GM13977 (cell line): ENCODE results near the gene CA7.

Experiments used
- DNase-seq: peaks from one replicate; pipeline ENCODE4 v3.0.0; 2012; ENCODE audit warnings: low spot score
- in situ Hi-C: fragments of 300-500 bp; cut with MboI; formaldehyde crosslinking; loops from one replicate; pipeline ENCODE4 v1.12.0; 2022; ENCODE audit warnings: low sequenced_read_pairs, low pct_unique_long_range_greater_than_20kb, mixed read lengths, inconsistent platforms; ENCODE audit not compliant: unreplicated experiment
- TF ChIP-seq, protein P1 (sequence below): IDR thresholded peaks from 2 replicates; pipeline ENCODE4 v1.5.1; 2012; ENCODE audit warnings: mild to moderate bottlenecking, control low read depth; ENCODE audit not compliant: insufficient read depth; ENCODE audit errors: extremely low read depth, missing control alignments

Gene CA7

DNA sequence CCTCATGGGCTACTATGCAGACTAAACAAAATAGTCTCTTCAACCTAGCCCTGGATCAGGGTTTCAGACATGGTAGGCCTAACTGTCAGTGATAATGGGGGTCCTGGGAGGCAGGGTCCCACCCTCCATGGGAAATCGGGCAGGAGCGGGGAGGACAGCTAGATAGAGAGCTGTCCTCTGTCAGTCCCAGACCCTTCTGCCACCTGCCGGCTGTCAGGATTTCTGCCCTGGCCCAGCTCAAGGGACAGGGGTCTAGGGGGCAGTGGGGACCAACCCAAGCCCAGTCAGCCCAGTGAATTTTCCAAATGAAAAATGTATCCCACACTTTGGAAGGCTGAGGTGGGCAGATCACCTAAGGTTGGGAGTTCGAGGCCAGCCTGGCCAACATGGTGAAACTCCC lies 5.3 kb downstream of the CA7 start:
- DNase-seq = no peak
- in situ Hi-C loops = no loop called here
- TF ChIP-seq, protein P1, sequence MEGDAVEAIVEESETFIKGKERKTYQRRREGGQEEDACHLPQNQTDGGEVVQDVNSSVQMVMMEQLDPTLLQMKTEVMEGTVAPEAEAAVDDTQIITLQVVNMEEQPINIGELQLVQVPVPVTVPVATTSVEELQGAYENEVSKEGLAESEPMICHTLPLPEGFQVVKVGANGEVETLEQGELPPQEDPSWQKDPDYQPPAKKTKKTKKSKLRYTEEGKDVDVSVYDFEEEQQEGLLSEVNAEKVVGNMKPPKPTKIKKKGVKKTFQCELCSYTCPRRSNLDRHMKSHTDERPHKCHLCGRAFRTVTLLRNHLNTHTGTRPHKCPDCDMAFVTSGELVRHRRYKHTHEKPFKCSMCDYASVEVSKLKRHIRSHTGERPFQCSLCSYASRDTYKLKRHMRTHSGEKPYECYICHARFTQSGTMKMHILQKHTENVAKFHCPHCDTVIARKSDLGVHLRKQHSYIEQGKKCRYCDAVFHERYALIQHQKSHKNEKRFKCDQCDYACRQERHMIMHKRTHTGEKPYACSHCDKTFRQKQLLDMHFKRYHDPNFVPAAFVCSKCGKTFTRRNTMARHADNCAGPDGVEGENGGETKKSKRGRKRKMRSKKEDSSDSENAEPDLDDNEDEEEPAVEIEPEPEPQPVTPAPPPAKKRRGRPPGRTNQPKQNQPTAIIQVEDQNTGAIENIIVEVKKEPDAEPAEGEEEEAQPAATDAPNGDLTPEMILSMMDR = no peak

DNA sequence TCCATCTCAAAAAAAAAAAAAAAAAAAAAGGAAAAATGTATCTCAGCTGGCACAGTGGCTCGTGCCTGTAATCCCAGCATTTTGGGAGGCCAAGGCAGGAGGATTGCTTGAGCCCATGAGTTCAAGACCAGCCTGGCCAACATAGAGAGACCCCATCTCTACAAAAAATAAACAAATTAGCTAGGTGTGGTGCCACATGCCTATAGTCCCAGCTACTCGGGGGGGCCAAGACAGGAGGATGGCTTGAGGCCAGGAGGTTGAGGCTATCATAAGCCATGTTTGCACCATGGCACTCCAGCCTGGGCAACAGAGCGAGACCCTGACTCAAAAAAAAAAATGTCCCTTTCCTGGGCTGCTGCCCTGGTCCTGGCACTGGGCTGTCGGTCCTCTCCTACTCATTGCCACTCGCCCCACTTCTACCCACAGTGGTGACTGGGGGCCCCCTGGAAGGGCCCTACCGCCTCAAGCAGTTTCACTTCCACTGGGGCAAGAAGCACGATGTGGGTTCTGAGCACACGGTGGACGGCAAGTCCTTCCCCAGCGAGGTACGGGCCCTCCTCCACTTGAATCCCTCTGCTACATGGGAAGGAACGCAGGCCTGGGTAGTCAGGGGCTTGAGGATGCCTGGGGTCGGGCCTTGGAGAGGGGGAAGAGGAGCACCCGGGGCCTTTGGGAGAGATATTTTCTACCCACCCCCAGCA lies 6.1 kb downstream of the CA7 start:
- in situ Hi-C loops = loop anchor here (25.0 kb wide), 1 partner anchor 438 kb away; no protein-coding TSS in a partner anchor
- TF ChIP-seq, protein P1 = no peak
- DNase-seq = no peak

DNA sequence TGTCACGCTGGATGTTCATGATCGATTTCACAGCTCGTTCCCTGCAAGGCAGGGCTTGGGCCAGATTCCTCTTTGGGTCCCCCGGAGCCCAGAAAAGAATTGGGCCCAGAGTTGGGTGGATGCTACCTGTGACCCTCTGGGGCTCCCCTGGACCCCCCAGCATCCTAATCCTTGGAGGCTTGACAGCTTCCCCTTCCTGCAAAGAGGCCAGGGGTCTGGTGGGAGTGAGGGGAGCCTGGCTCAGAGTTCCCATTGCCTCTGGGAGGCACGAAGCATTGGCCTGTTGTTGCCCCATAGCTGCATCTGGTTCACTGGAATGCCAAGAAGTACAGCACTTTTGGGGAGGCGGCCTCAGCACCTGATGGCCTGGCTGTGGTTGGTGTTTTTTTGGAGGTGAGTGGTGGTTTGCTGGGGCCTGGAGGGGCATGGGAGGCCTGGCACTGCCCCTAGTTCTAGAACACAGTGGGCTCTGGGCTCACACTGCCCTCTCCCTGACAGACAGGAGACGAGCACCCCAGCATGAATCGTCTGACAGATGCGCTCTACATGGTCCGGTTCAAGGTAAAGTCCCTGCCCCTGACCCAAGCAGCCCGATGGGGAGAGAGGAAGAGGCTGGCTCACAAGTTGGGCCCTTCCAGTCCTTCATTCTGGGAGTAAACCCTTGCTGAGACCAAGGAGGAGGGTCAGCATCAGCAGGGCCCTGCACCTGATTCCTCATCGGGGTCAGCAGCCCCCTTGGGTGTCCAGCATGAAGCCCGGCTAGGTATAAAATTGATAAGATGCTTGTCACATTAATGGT lies 7.2 kb downstream of the CA7 start:
- DNase-seq = no peak
- TF ChIP-seq, protein P1 = no peak
- in situ Hi-C loops = loop anchor here (25.0 kb wide), 1 partner anchor 439 kb away; no protein-coding TSS in a partner anchor

DNA sequence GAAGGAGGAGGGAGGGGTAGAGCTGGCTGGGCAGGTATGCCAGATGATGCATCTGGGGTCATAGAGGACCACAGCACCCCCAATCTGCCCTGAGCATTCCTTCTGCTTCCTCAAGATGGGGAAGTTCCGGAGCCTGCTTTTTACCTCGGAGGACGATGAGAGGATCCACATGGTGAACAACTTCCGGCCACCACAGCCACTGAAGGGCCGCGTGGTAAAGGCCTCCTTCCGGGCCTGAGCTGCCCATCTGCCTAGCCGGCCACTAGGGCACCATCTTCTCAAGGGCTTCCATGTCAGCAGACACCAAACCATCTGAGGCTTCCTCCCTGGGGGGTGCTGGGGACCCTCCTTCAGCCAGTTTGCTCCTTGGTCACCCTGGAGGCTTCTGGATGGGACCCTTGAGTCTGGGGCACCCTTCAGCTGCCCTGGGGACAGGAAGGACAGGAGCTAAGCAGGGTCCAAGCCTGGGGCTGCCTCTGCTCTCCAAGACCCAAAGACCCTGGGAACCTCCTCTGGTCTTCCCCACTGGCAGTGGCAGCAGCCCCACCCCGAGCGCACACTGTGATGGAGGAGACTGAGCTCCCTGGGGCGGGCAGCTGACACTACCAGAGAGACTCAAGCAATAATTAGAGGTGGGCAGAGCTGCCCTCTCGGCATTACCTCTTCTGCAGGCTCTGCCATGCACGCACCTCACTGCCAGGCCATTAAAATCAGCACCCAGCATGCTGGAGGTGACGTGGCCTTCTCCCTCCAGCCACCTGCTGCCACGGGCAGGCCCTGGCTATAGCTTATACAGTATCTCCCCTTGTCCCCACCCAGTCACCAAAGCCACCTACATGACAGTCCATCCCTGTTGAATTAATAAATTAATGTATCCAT lies 9.3 kb downstream of the CA7 start:
- in situ Hi-C loops = loop anchor here (25.0 kb wide), 1 partner anchor 441 kb away; no protein-coding TSS in a partner anchor
- DNase-seq = no peak
- TF ChIP-seq, protein P1 = no peak

DNA sequence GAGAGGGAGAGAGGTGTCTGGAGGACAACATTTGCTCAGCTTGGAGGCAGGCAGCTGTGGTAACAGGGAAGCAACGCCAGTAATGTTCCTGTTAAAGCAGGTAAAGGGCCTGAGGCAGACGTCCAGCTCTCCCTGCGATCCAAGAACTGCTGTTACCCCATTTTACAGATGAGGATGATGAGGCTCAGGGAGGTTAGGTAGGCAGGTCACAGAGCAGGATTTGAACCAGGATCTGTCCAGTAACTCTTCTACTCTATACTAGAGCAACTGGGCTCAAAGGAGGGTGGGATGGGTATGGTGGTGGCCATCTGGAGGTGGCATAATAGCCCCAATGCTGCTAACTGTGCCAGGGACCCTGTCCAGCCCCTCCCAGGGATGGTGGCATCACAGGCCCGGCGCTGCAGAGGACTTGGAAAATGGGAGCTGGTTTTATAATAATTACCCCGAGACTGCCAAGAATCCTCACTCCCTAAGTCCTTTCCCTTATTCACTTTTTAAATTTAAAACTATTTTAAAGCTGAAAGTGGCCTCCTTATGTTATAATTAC lies 12.0 kb downstream of the CA7 start:
- DNase-seq = no peak
- in situ Hi-C loops = loop anchor here (25.0 kb wide), 1 partner anchor 444 kb away; no protein-coding TSS in a partner anchor
- TF ChIP-seq, protein P1 = no peak

DNA sequence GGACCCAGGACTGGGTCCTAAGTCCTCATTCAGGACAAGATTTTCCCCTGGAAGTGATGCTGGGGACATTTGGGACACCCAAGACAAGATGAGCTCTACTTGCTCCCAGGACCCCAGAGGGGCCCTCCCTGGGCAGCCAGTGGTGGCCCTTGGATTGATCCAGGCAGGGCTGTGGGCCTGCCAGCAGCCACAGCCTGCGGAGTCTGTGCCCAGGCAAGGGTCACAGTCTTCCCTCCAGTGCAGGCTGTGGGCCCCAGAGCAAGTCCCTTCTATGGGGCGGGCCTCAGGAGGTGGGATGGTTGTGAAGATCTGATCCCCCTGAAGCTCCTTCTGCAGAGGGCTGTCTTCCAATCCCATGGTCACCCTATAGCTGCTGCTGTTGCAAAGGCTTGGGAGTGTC lies 12.6 kb downstream of the CA7 start:
- DNase-seq = no peak
- TF ChIP-seq, protein P1 = no peak
- in situ Hi-C loops = loop anchor here (25.0 kb wide), 1 partner anchor 444 kb away; no protein-coding TSS in a partner anchor
